Measurements from ENCODE around the gene S100A16. TPM values are rescaled to one million over a fixed set of nuclear protein-coding genes. Genes with fewer than 3 reads are reported as not detected.

The S100A16 gene
- total RNA-seq, 1 experiment from 2014 or later: 14.6 TPM

DNA sequence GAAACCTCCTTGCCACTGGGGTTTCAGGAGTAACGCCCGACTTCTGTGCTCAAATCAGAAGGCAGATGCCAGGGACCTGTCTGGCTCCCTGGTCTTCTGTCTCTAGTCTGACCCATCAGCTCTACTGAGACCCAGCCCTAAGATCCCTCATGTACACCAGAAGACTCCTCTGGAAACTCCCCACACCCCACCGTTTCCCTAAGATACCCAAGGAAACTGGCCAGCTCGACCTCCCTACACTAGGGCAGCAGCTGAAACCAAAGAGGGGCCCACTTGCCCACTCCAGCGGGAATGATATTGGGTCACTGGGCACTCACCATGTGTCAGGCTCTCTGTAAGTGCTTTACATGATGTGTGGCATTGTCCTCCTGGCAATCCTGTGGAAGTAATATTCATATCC is 469 bp upstream of the S100A16 start (continued):
- no peak for TF ChIP-seq IRF2 (CRISPR knock-in tag; IDR thresholded peaks at IDR 0.05; ENCODE audit: borderline replicate concordance, low read depth)

DNA sequence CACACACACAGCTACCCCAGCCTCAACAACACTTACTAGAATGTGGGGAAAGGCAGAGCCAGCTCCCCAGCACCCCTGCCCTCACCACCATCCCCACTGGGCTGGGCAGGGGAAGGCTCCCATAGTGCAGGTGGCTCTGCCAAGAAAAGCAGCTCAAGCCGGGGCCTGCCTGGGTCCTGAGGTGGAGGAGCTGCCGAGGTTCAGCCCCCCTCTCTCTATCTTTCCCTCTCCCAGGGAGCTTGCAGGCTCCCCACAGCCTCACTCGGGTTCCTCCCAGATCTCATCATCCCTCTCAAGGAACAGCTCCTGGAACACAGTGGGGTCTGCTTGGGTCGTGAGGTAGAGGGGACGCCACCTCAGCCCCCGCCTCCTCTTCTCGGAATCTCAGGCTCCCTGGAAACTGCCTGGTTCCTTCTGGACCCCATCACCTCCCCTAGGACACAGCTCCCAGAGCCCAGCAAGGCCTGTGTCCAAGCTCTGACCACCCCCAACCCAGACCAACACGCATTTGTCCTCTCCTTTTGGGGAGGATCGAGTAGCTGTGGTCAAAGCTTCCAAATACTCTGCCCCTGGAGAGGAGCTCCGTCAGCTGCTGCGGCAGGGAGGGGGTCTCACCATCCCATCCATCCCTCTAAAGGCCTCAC is 704 bp downstream of the S100A16 start:
- CTCF ChIA-PET: interaction anchor here (0.5 to 14.4 kb wide), 20 partner anchors 11 to 302 kb away, joined by 3 to 230 read pairs (median 6); partner anchors contain the start of genes CHTOP, S100A1, S100A13 and S100A6
- TF ChIP-seq ZNF317 (CRISPR knock-in tag; IDR thresholded peaks at IDR 0.05; ENCODE audit: borderline replicate concordance, low read depth): no peak
- TF ChIP-seq, protein P1, sequence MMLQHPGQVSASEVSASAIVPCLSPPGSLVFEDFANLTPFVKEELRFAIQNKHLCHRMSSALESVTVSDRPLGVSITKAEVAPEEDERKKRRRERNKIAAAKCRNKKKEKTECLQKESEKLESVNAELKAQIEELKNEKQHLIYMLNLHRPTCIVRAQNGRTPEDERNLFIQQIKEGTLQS (CRISPR knock-in tag; conservative IDR thresholded peaks at IDR 0.05): no peak
- no peak for TF ChIP-seq CBFB (CRISPR knock-in tag; IDR thresholded peaks at IDR 0.05; ENCODE audit: low read depth)
- ATAC-seq (no peak), DNase-seq (ENCODE audit: low spot score) (no peak)
- Mint-ChIP-seq H3K9me3 (no peaks in the 10 kb centered on the region), H3K4me3 (peak overlapping the region; percentile 58), H3K36me3 (no peaks in the 10 kb centered on the region), H3K27me3 (ENCODE audit: low read depth) (no peaks in the 10 kb centered on the region; the same call in 1 of the 2 replicates), H3K27ac (no peak overlapping the region), H3K4me1 (peaks cover 63% of the 10 kb centered on the region)
- POLR2A ChIA-PET: interaction anchor here (0.5 to 1.7 kb wide), 7 partner anchors 14 to 41 kb away, joined by 3 to 8 read pairs (median 4); partner anchors contain the start of genes CHTOP and S100A13

DNA sequence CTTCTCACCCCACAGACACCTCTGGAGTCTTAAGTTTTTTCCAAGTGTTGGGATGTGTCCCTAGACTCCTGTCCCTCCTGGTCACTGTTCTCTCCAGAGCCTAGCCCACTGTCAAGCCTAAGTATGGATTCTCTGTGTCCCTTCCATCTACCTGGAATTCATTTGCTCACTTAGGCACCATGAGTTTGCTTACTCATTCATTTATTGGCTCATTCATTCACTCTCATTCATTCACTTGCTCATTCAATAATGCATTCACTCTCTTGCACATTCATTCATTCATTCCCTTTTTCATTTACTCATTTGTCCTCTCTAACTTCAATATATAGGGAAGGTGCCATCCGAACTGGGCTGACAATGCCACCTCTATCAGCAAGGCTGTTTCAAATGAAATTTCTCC is 1.6 kb downstream of the S100A16 start:
- no peak for DNase-seq (ENCODE audit: low spot score)
- CTCF ChIA-PET: interaction anchor here (0.8 to 14.4 kb wide), 7 partner anchors 12 to 43 kb away, joined by 3 to 230 read pairs (median 13); partner anchors contain the start of genes CHTOP, S100A1 and S100A13
- Mint-ChIP-seq H3K36me3 (no peaks in the 10 kb centered on the region), H3K4me3 (no peak overlapping the region), H3K9me3 (no peaks in the 10 kb centered on the region), H3K4me1 (peaks cover 63% of the 10 kb centered on the region), H3K27me3 (ENCODE audit: low read depth) (no peaks in the 10 kb centered on the region; the same call in 1 of the 2 replicates), H3K27ac (no peak overlapping the region)
- no peak for ATAC-seq
- TF ChIP-seq CREB1 (CRISPR knock-in tag; IDR thresholded peaks at IDR 0.05) (no peak), ZBTB21 (CRISPR knock-in tag; IDR thresholded peaks at IDR 0.05; ENCODE audit: borderline replicate concordance) (no peak), ZNF232 (CRISPR knock-in tag; IDR thresholded peaks at IDR 0.05) (no peak), FOXP1 (CRISPR knock-in tag; IDR thresholded peaks at IDR 0.05; ENCODE audit: borderline replicate concordance) (no peak), ZNF138 (CRISPR knock-in tag; conservative IDR thresholded peaks at IDR 0.05) (no peak), GTF2I (CRISPR knock-in tag; conservative IDR thresholded peaks at IDR 0.05) (no peak), ZNF219 (CRISPR knock-in tag; IDR thresholded peaks at IDR 0.05; ENCODE audit: borderline replicate concordance) (no peak), ZNF263 (CRISPR knock-in tag; IDR thresholded peaks at IDR 0.05; ENCODE audit: low read depth) (no peak), HMGA2 (CRISPR knock-in tag; IDR thresholded peaks at IDR 0.05) (no peak), RELA (CRISPR knock-in tag; IDR thresholded peaks at IDR 0.05; ENCODE audit: borderline replicate concordance) (no peak)
- TF ChIP-seq, protein P2, sequence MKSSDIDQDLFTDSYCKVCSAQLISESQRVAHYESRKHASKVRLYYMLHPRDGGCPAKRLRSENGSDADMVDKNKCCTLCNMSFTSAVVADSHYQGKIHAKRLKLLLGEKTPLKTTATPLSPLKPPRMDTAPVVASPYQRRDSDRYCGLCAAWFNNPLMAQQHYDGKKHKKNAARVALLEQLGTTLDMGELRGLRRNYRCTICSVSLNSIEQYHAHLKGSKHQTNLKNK (CRISPR knock-in tag; IDR thresholded peaks at IDR 0.05): no peak
- TF ChIP-seq, protein P3, sequence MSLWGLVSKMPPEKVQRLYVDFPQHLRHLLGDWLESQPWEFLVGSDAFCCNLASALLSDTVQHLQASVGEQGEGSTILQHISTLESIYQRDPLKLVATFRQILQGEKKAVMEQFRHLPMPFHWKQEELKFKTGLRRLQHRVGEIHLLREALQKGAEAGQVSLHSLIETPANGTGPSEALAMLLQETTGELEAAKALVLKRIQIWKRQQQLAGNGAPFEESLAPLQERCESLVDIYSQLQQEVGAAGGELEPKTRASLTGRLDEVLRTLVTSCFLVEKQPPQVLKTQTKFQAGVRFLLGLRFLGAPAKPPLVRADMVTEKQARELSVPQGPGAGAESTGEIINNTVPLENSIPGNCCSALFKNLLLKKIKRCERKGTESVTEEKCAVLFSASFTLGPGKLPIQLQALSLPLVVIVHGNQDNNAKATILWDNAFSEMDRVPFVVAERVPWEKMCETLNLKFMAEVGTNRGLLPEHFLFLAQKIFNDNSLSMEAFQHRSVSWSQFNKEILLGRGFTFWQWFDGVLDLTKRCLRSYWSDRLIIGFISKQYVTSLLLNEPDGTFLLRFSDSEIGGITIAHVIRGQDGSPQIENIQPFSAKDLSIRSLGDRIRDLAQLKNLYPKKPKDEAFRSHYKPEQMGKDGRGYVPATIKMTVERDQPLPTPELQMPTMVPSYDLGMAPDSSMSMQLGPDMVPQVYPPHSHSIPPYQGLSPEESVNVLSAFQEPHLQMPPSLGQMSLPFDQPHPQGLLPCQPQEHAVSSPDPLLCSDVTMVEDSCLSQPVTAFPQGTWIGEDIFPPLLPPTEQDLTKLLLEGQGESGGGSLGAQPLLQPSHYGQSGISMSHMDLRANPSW (CRISPR knock-in tag; conservative IDR thresholded peaks at IDR 0.05; ENCODE audit: low read depth): no peak
- TF ChIP-seq, protein P4, sequence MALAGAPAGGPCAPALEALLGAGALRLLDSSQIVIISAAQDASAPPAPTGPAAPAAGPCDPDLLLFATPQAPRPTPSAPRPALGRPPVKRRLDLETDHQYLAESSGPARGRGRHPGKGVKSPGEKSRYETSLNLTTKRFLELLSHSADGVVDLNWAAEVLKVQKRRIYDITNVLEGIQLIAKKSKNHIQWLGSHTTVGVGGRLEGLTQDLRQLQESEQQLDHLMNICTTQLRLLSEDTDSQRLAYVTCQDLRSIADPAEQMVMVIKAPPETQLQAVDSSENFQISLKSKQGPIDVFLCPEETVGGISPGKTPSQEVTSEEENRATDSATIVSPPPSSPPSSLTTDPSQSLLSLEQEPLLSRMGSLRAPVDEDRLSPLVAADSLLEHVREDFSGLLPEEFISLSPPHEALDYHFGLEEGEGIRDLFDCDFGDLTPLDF (CRISPR knock-in tag; IDR thresholded peaks at IDR 0.05): no peak
- TF ChIP-seq, protein P5, sequence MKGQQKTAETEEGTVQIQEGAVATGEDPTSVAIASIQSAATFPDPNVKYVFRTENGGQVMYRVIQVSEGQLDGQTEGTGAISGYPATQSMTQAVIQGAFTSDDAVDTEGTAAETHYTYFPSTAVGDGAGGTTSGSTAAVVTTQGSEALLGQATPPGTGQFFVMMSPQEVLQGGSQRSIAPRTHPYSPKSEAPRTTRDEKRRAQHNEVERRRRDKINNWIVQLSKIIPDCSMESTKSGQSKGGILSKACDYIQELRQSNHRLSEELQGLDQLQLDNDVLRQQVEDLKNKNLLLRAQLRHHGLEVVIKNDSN (CRISPR knock-in tag; IDR thresholded peaks at IDR 0.05): no peak
- TF ChIP-seq, protein P6, sequence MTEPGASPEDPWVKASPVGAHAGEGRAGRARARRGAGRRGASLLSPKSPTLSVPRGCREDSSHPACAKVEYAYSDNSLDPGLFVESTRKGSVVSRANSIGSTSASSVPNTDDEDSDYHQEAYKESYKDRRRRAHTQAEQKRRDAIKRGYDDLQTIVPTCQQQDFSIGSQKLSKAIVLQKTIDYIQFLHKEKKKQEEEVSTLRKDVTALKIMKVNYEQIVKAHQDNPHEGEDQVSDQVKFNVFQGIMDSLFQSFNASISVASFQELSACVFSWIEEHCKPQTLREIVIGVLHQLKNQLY (CRISPR knock-in tag; IDR thresholded peaks at IDR 0.05): no peak
- TF ChIP-seq, protein P7, sequence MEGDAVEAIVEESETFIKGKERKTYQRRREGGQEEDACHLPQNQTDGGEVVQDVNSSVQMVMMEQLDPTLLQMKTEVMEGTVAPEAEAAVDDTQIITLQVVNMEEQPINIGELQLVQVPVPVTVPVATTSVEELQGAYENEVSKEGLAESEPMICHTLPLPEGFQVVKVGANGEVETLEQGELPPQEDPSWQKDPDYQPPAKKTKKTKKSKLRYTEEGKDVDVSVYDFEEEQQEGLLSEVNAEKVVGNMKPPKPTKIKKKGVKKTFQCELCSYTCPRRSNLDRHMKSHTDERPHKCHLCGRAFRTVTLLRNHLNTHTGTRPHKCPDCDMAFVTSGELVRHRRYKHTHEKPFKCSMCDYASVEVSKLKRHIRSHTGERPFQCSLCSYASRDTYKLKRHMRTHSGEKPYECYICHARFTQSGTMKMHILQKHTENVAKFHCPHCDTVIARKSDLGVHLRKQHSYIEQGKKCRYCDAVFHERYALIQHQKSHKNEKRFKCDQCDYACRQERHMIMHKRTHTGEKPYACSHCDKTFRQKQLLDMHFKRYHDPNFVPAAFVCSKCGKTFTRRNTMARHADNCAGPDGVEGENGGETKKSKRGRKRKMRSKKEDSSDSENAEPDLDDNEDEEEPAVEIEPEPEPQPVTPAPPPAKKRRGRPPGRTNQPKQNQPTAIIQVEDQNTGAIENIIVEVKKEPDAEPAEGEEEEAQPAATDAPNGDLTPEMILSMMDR (IDR thresholded peaks at IDR 0.05): no peak
- POLR2A ChIA-PET: interaction anchor here (0.5 to 1.1 kb wide), 2 partner anchors 16 to 41 kb away, joined by 3 read pairs; partner anchors contain the start of gene S100A13

All from WTC11 (cell line).